Effector memory CD4-positive, alpha-beta T cell (primary cell): Measurements from ENCODE around the gene BUB1.
A peak's percentile ranks its signal among the peaks of the same experiment; 100 is the strongest.
"Not testable (repeated sequence)": the region's sequence is repeated elsewhere in the genome, so short reads cannot be mapped to it uniquely, and the experiment has no call there.

Experiments
- DNase-seq, 3 donors: peaks; one replicate each; pipeline ENCODE4 v3.0.0-alpha.2; 2020
- H3K27ac ChIP-seq: 2 replicates; pipeline ENCODE4 v1.7.0; 2013; ENCODE audit warnings: mild to moderate bottlenecking, low read length, moderate library complexity; ENCODE audit not compliant: insufficient read depth, poor library complexity, severe bottlenecking
- H3K27me3 ChIP-seq: replicated peaks from 2 replicates; pipeline ENCODE4 v1.7.0; 2013; ENCODE audit warnings: mild to moderate bottlenecking, low read length; ENCODE audit not compliant: insufficient read depth, control insufficient read depth, poor library complexity, severe bottlenecking
- H3K36me3 ChIP-seq: 2 replicates; pipeline ENCODE4 v1.7.0; 2013; ENCODE audit warnings: mild to moderate bottlenecking, low read length, moderate library complexity; ENCODE audit not compliant: control insufficient read depth, insufficient read depth
- H3K4me1 ChIP-seq: 2 replicates; pipeline ENCODE4 v1.7.0; 2013; ENCODE audit warnings: low read length, mild to moderate bottlenecking; ENCODE audit not compliant: control insufficient read depth, insufficient read depth, poor library complexity, severe bottlenecking
- H3K4me3 ChIP-seq: 2 replicates; pipeline ENCODE4 v1.7.0; 2013; ENCODE audit warnings: low read length, low read depth, mild to moderate bottlenecking; ENCODE audit not compliant: insufficient read depth, poor library complexity, severe bottlenecking
- H3K9me3 ChIP-seq: 2 replicates; pipeline ENCODE4 v1.7.0; 2013; ENCODE audit warnings: mild to moderate bottlenecking, low read length, moderate library complexity; ENCODE audit not compliant: control insufficient read depth

The BUB1 gene

DNA sequence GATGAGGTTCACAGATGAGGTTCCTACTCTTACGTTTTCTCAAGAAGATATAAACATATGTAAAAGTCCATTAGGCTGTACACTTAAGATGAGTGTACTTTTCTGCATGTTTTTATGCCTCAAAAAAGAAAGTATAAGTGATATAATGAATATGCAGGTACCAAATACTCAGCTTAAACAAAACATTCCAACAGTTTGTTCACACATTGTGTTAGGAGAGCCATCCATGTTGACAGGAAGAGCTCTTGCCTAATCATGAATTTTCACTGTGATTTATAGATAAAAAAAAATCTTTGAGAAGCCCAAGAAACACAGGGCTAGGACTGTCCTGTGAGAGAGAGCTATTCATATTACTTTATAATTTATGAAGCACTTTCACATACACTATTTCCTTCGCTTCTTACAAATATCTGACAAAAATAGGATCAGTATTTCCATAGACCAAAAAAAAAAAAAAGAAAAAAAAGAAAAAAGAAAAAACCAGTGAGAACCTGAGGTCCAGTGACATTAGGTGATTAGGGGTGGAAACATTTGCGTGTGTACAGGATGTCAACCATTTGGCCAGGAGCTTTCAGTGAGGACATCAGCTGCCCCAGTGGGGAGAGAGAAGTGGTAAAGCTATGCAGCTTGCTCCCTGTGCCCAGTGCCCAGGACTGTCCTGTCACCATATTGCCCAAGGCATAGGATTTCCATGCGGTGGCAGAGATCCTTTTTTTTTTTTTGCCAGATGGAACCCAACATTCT lies 38.7 kb downstream of the BUB1 start:
- Histone ChIP-seq H3K4me1 (no peaks in the 10 kb centered on the region), H3K36me3 (no peaks in the 10 kb centered on the region), H3K27ac (no peak overlapping the region), H3K4me3 (no peak overlapping the region), H3K27me3 (no peaks in the 10 kb centered on the region), H3K9me3 (no peaks in the 10 kb centered on the region)
- DNase-seq, result no peak

- Histone ChIP-seq H3K9me3 (no peaks in the 10 kb centered on the region), H3K4me3 (no peak overlapping the region), H3K27me3 (no peaks in the 10 kb centered on the region), H3K36me3 (no peaks in the 10 kb centered on the region), H3K4me1 (no peaks in the 10 kb centered on the region), H3K27ac (no peak overlapping the region)
- no peak for DNase-seq
Observed at GRCh38 chr2:110638004-110638403, 39.9 kb downstream of the BUB1 start.

- no peak for DNase-seq
- H3K9me3 ChIP-seq, result no peaks in the 10 kb centered on the region
- no peaks in the 10 kb centered on the region for H3K36me3 ChIP-seq
- no peak overlapping the region for H3K27ac ChIP-seq
- no peaks in the 10 kb centered on the region for H3K4me1 ChIP-seq
- no peaks in the 10 kb centered on the region for H3K27me3 ChIP-seq
- no peak overlapping the region for H3K4me3 ChIP-seq
Observed at GRCh38 chr2:110637093-110637492, 40.8 kb downstream of the BUB1 start.

DNA sequence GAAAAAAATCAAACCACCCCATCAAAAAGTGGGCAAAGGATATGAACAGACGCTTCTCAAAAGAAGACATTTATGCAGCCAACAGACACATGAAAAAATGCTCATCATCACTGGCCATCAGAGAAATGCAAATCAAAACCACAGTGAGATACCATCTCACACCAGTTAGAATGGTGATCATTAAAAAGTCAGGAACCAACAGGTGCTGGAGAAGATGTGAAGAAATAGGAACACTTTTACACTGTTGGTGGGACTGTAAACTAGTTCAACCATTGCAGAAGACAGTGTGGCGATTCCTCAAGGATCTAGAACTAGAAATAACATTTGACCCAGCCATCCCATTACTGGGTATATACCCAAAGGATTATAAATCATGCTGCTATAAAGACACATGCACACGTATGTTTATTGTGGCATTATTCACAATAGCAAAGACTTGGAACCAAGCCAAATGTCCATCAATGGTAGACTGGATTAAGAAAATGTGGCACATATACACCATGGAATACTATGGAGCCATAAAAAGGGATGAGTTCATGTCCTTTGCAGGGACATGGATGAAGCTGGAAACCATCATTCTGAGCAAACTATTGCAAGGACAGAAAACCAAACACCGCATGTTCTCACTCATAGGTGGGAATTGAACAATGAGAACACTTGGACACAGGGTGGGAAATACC lies 41.8 kb downstream of the BUB1 start:
- not testable (repeated sequence) for H3K4me3 ChIP-seq, DNase-seq, H3K36me3 ChIP-seq, H3K4me1 ChIP-seq, H3K27ac ChIP-seq, H3K9me3 ChIP-seq, H3K27me3 ChIP-seq

DNA sequence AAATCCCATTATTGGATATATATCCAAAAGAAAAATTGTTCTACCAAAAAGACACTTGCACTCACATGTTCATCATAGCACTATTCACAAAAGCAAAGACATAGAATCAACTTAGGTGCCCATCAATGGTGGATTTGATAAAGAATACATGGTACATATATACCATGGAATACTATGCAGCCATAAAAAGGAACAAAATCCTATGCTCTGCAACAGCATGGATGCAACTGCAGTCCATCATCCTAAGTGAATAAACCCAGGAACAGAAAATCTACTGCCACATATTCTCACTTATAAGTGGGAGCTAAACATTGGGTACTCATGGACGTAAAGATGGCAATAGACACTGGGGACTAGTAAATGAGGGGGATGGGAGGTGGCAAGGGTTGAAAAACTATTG lies 50.5 kb downstream of the BUB1 start:
- not testable (repeated sequence) for H3K4me1 ChIP-seq, H3K9me3 ChIP-seq, H3K27me3 ChIP-seq, DNase-seq, H3K36me3 ChIP-seq, H3K4me3 ChIP-seq, H3K27ac ChIP-seq

GRCh38 chr2:110619326-110619939 lies 58.4 kb downstream of the BUB1 start:
- not testable (repeated sequence) for H3K9me3 ChIP-seq, H3K4me3 ChIP-seq, H3K36me3 ChIP-seq, DNase-seq, H3K27ac ChIP-seq, H3K27me3 ChIP-seq, H3K4me1 ChIP-seq

DNA sequence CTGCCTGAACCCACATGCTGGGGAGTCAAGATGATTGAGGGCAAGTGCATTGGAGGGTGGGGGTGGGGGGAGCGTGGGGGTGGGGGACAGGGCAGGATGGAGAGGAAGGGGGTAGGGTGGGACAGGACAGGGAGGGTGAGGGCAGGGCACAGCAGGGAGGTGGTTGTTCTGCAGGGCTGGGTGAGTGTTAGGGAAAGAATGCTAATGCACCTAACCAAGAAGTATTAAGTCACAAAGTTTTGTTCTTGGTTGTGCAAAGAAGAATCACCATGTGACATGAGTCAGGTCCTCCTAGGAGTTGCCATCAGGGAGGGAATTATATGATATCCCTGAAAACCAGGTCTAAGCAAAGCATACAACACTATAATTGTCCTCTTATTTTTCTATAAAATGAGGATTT lies 63.9 kb downstream of the BUB1 start:
- H3K9me3 ChIP-seq, H3K4me3 ChIP-seq, H3K4me1 ChIP-seq, H3K27ac ChIP-seq, H3K36me3 ChIP-seq, H3K27me3 ChIP-seq, DNase-seq: not testable (repeated sequence)

GRCh38 chr2:110610613-110611250 lies 67.1 kb downstream of the BUB1 start:
- not testable (repeated sequence) for H3K4me1 ChIP-seq, H3K27me3 ChIP-seq, H3K27ac ChIP-seq, H3K4me3 ChIP-seq, H3K9me3 ChIP-seq, H3K36me3 ChIP-seq
- peak in 1 of 3 donors; percentile 14 for DNase-seq

- H3K4me1 ChIP-seq, H3K36me3 ChIP-seq, DNase-seq, H3K9me3 ChIP-seq, H3K4me3 ChIP-seq, H3K27ac ChIP-seq, H3K27me3 ChIP-seq: not testable (repeated sequence)
Observed at GRCh38 chr2:110609843-110610612, 67.8 kb downstream of the BUB1 start.
